Right lobe of liver (tissue), 6 donors: ENCODE results near the gene SLC16A12. TPM values are rescaled to one million over a fixed set of nuclear protein-coding genes. Genes with fewer than 3 reads are reported as not detected.

Experiments
- ATAC-seq, 4 donors: fragments of 200-7000 bp; cut with Tn5 transposase; one replicate each; pipeline ENCODE4 v1.9.1; 2020; ENCODE audit warnings: mild to moderate bottlenecking in 4 of 4, moderate library complexity in 4 of 4
- DNase-seq, 3 donors: peaks; one replicate each; pipeline ENCODE4 v3.0.0-alpha.2; 2020
- H3K27ac ChIP-seq, 3 donors: fragments of 200-600 bp; one replicate each; pipeline ENCODE4 v1.8.0; 2022
- H3K27me3 ChIP-seq, 2 donors: fragments of 200-600 bp; one replicate each; pipeline ENCODE4 v1.8.0; 2022
- H3K36me3 ChIP-seq, 4 donors: fragments of 200-600 bp; sonication (generic) in 1 of 4; one replicate each; pipeline versions ENCODE4 v1.5.1 to v1.8.0; 2017 to 2022; ENCODE audit warnings: control low read depth in 1 of 4
- H3K4me1 ChIP-seq, 4 donors: fragments of 200-600 bp; sonication (generic) in 1 of 4; one replicate each; pipeline versions ENCODE4 v1.5.1 to v1.8.0; 2017 to 2022; ENCODE audit warnings: control low read depth in 1 of 4
- H3K4me3 ChIP-seq, 3 donors: fragments of 200-600 bp; one replicate each; pipeline ENCODE4 v1.8.0; 2022
- H3K9me3 ChIP-seq, 4 donors: fragments of 200-600 bp; sonication (generic) in 1 of 4; one replicate each; pipeline versions ENCODE4 v1.5.1 to v1.8.0; 2017 to 2022; ENCODE audit warnings: control low read depth in 1 of 4
- POLR2A ChIP-seq: fragments of 450-650 bp; IDR thresholded peaks from one replicate; pipeline ENCODE4 v1.6.1; 2017; ENCODE audit warnings: antibody characterized with exemption, mild to moderate bottlenecking
- WGBS: methylation state at CpG from one replicate; pipeline ENCODE4 v1.1.6; 2018; ENCODE audit warnings: low coverage, low lambda C conversion rate; ENCODE audit not compliant: insufficient coverage; ENCODE audit errors: missing lambda C conversion rate; 5-methylcytosine and 5-hydroxymethylcytosine counted together
- intact Hi-C, 2 donors: fragments of 100-400 bp; cut with DNase I; formaldehyde crosslinking; loops; one replicate each; pipeline versions ENCODE4 v1.11.2 to v1.14.1; 2022
- total RNA-seq, 6 experiments: library from RNA; depleted of rRNA in 2 of 6; stranded (reverse); fragments of >200 nt in 2 of 6; fragmentation: NEBNext Ultra II Directional in 3 of 6; extraction: Animal tissue kit (Norgen Biotek cat#: 25700) in 3 of 6; gene quantifications; one replicate each; pipeline versions ENCODE4 v1.1.0 to v1.2.4, GENCODE V29; 2016 to 2023
- TF ChIP-seq, protein P1 (sequence below), 4 donors: fragments of 200-600 bp in 3 of 4; fragments of 450-650 bp in 1 of 4; IDR thresholded peaks; one replicate each; pipeline versions ENCODE4 v1.5.1 to v1.8.0; 2016 to 2022; ENCODE audit warnings: antibody characterized with exemption in 4 of 4, mild to moderate bottlenecking in 2 of 4
- donor health status: DM: no; HTN: yes; CAD: no.
- donor health status: DM: no; HTN: no; CAD: no.
- donor health status: DM: no; HTN: no; CAD: no.
- donor health status: DM: no; HTN: yes; CAD: no.
- donor health status: DM: no; HTN: yes; CAD: no.

SLC16A12 gene
- total RNA-seq, 6 experiments from 2014 or later: 0.20 to 6.1 (median 0.80) TPM

DNA sequence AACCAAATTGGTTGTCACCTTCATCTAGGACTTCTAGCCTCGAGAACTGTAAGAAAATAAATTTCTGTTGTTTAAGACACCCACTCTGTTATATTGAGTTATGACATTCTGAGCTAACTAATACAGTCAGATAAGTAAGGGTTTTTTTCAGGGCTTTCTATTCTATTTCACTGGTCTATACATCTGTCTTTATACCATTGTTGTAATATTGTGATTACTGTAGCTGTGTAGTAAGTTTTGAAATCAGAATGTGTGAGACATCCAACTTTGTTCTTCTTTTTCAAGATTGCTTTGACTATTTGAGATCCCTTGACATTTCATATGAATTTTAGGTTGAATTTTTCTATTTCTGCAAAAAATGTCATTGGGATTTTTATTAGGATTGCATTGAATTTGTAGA is 135.4 kb downstream of the SLC16A12 start:
- H3K27me3 ChIP-seq: no peaks in the 10 kb centered on the region
- H3K4me3 ChIP-seq: no peak overlapping the region
- intact Hi-C loops: no loop called here
- H3K36me3 ChIP-seq: peaks cover 0 to 3% (median 0%) of the 10 kb centered on the region in 4 donors
- ATAC-seq (no peak), DNase-seq (no peak)
- TF ChIP-seq, protein P1, sequence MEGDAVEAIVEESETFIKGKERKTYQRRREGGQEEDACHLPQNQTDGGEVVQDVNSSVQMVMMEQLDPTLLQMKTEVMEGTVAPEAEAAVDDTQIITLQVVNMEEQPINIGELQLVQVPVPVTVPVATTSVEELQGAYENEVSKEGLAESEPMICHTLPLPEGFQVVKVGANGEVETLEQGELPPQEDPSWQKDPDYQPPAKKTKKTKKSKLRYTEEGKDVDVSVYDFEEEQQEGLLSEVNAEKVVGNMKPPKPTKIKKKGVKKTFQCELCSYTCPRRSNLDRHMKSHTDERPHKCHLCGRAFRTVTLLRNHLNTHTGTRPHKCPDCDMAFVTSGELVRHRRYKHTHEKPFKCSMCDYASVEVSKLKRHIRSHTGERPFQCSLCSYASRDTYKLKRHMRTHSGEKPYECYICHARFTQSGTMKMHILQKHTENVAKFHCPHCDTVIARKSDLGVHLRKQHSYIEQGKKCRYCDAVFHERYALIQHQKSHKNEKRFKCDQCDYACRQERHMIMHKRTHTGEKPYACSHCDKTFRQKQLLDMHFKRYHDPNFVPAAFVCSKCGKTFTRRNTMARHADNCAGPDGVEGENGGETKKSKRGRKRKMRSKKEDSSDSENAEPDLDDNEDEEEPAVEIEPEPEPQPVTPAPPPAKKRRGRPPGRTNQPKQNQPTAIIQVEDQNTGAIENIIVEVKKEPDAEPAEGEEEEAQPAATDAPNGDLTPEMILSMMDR (IDR thresholded peaks at IDR 0.05): no peak
- no peak for TF ChIP-seq POLR2A
- peaks cover 0 to 18% (median 2%) of the 10 kb centered on the region in 4 donors for H3K4me1 ChIP-seq
- no peaks in the 10 kb centered on the region for H3K9me3 ChIP-seq
- WGBS: 50% methylated on average over 1 of the region's 1 CpG
- H3K27ac ChIP-seq: no peak overlapping the region

DNA sequence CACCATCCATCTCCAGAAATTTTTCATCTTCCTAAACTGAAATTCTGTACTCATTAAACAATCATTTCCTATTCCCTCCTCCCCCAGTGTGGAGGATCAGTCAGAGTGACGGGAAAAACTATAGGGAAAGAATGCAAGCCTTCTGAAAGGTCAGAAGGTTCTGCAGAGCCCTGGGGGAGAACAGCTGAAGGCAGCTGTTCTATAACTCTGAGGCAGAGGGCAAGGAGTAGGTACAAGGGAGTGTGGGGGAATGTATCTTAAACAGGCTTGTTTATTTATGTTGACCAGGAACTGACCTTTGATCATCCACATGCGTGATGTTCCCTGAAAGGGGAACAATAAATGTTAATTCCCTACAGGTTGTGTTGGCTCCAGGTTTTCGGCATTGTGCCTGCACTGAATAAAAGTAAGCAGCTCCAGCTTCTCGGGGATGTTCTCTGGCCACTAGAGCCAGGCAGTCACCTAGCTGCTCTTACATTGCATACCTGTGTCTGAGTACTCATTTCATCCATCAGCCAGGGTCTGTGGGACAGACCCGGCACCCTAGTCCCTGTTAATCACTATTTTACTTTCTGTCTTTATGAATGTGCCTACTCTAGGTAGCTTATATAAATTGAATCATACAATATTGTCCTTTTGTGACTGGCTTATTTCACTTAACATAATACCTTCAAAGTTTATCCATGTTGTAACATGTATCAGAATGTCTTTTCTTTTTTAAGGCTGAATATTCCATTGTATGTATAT is 137.2 kb downstream of the SLC16A12 start:
- Histone ChIP-seq H3K27ac (peak overlapping the region in 2 of 3 donors; percentile 12 to 68), H3K9me3 (no peaks in the 10 kb centered on the region), H3K4me3 (no peak overlapping the region), H3K4me1 (peaks cover 0 to 15% (median 7%) of the 10 kb centered on the region in 4 donors), H3K27me3 (no peaks in the 10 kb centered on the region), H3K36me3 (peaks cover 0 to 3% (median 0%) of the 10 kb centered on the region in 4 donors)
- intact Hi-C loops: no loop called here
- TF ChIP-seq, protein P1 (IDR thresholded peaks at IDR 0.05): no peak
- no peak for TF ChIP-seq POLR2A
- WGBS: 41% methylated on average over 5 of the region's 5 CpGs
- ATAC-seq (no peak), DNase-seq (no peak)

DNA sequence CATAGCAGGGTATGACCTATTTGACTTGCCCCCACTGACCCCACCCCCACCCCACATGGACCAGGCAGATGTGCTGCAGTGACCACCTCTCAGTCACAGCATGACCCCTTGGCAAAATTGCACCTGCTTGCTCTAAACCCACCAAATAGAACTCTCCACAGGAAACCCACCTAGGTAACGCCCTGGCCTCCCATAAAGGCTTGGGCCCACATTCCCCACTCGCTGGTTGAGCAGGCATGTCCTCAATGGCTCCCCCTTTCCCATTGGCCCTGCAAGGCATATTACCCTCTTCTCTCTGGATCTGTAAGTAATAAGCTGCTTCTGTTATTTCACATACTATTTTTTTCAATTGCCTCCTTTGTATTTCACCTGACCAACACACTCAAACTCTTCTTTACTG is 140.3 kb downstream of the SLC16A12 start:
- no peak for DNase-seq
- Histone ChIP-seq H3K4me3 (no peak overlapping the region), H3K27ac (no peak overlapping the region), H3K4me1 (peaks cover 0 to 19% (median 7%) of the 10 kb centered on the region in 4 donors), H3K36me3 (no peaks in the 10 kb centered on the region), H3K9me3 (no peaks in the 10 kb centered on the region), H3K27me3 (no peaks in the 10 kb centered on the region)
- TF ChIP-seq, protein P1 (IDR thresholded peaks at IDR 0.05): no peak
- no peak for TF ChIP-seq POLR2A
- 86% methylated on average over 1 of the region's 2 CpGs for WGBS
- no peak for ATAC-seq
- intact Hi-C loops: no loop called here

DNA sequence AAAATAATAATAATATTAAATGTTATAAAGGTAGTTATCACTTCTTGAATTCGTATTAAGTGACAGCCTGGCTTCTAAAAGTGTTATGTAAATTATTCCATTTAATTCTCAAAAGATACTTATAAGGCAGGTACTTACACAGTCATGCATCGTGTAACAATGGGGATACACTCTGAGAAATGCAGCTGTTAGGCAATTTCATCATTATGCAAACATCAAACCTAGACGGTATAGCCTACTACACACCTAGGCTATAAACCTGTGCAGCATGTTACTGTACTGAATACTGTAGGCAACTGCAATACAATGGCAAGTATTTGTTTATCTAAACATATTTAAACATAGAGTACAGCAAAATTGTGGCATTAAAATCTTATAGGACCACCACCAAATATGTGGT is 141.5 kb downstream of the SLC16A12 start:
- DNase-seq: no peak
- Histone ChIP-seq H3K27me3 (no peaks in the 10 kb centered on the region), H3K36me3 (no peaks in the 10 kb centered on the region), H3K4me3 (peak overlapping the region in 2 of 3 donors; percentile 59 to 67), H3K4me1 (peaks cover 0 to 19% (median 7%) of the 10 kb centered on the region in 4 donors), H3K27ac (peak overlapping the region in 1 of 3 donors; percentile 99), H3K9me3 (no peaks in the 10 kb centered on the region)
- intact Hi-C loops: no loop called here
- WGBS: 5% methylated on average over 3 of the region's 3 CpGs
- ATAC-seq: no peak
- no peak for TF ChIP-seq POLR2A
- TF ChIP-seq, protein P1 (IDR thresholded peaks at IDR 0.05): no peak
